Hepatocyte (in vitro differentiated cells): ENCODE results near the gene OSBPL10.

Experiments
- EZH2 ChIP-seq: fragments of 200-600 bp; sonication (generic); IDR thresholded peaks from 2 replicates; pipeline ENCODE4 v1.6.1; 2016; ENCODE audit warnings: antibody characterized with exemption, mild to moderate bottlenecking, borderline replicate concordance
- EZH2phosphoT487 ChIP-seq: fragments of 200-600 bp; sonication (generic); IDR thresholded peaks from one replicate; pipeline ENCODE4 v1.6.1; 2018; ENCODE audit warnings: antibody characterized with exemption, mild to moderate bottlenecking, low read depth, moderate library complexity; ENCODE audit not compliant: unreplicated experiment, severe bottlenecking
- TF ChIP-seq, protein P1 (sequence below): fragments of 200-600 bp; sonication (generic); IDR thresholded peaks from 2 replicates; pipeline ENCODE4 v1.5.1; 2016; ENCODE audit warnings: antibody characterized with exemption, mild to moderate bottlenecking; ENCODE audit not compliant: poor library complexity

DNA sequence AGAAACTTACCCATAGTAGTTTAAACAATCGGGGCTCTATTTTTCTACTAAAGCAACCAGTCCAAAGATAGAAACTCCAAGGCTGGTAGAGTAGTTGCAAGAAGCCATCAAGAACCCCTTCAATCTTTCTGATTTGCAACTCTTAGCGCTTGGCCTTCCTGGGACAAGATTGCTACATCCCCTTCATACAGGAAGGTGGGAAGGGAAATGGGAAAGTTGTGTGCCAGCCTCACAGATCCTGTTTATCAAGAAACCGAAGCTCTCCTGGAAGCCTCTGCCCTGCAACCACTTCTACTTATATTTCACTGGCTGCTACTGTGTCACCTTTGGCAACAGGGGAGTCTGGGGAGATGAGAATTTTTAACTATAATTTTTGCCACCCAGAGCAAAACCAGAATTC lies 46.2 kb downstream of the OSBPL10 start:
- TF ChIP-seq, protein P1, sequence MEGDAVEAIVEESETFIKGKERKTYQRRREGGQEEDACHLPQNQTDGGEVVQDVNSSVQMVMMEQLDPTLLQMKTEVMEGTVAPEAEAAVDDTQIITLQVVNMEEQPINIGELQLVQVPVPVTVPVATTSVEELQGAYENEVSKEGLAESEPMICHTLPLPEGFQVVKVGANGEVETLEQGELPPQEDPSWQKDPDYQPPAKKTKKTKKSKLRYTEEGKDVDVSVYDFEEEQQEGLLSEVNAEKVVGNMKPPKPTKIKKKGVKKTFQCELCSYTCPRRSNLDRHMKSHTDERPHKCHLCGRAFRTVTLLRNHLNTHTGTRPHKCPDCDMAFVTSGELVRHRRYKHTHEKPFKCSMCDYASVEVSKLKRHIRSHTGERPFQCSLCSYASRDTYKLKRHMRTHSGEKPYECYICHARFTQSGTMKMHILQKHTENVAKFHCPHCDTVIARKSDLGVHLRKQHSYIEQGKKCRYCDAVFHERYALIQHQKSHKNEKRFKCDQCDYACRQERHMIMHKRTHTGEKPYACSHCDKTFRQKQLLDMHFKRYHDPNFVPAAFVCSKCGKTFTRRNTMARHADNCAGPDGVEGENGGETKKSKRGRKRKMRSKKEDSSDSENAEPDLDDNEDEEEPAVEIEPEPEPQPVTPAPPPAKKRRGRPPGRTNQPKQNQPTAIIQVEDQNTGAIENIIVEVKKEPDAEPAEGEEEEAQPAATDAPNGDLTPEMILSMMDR, result no peak
- TF ChIP-seq EZH2phosphoT487 (no peak), EZH2 (no peak)
